Peyer's patch (tissue), 4 donors: ENCODE data around the gene HELZ2.

ENCODE experiments used
- CTCF ChIP-seq, 6 experiments: fragments of 450-650 bp in 4 of 6; fragments of 200-600 bp in 2 of 6; sonication (generic) in 1 of 6; IDR thresholded peaks; one replicate each; pipeline ENCODE4 v1.5.1; 2017 to 2019; ENCODE audit warnings: antibody characterized with exemption in 6 of 6, mild to moderate bottlenecking in 3 of 6, moderate library complexity in 1 of 6
- POLR2A ChIP-seq, 2 donors: fragments of 450-650 bp; IDR thresholded peaks; one replicate each; pipeline ENCODE4 v1.5.1; 2017; ENCODE audit warnings: antibody characterized with exemption in 2 of 2, mild to moderate bottlenecking in 2 of 2, moderate library complexity in 2 of 2

- TF ChIP-seq CTCF (IDR thresholded peaks at IDR 0.05) = no peak
- no peak for TF ChIP-seq POLR2A (IDR thresholded peaks at IDR 0.05)
Observed at GRCh38 chr20:63560333-63560805, 13.7 kb downstream of the HELZ2 start.
